Endothelial cell (in vitro differentiated cells): ENCODE measurements around the gene TMEM170A. TPM values are rescaled to one million over a fixed set of nuclear protein-coding genes. Genes with fewer than 3 reads are reported as not detected.

Source experiments
- DNase-seq: peaks from one replicate; pipeline ENCODE4 v3.0.0; 2021; ENCODE audit warnings: low spot score
- H3K27ac Mint-ChIP-seq: one replicate; pipeline ENCODE4 v1.8.0; 2021; ENCODE audit warnings: mixed read lengths, inconsistent platforms; ENCODE audit not compliant: unreplicated experiment
- H3K27me3 Mint-ChIP-seq: one replicate; pipeline ENCODE4 v1.8.0; 2021; ENCODE audit warnings: mild to moderate bottlenecking, moderate library complexity, mixed read lengths, inconsistent platforms; ENCODE audit not compliant: unreplicated experiment
- H3K36me3 Mint-ChIP-seq: one replicate; pipeline ENCODE4 v1.8.0; 2021; ENCODE audit warnings: mild to moderate bottlenecking, low read depth, mixed read lengths, inconsistent platforms; ENCODE audit not compliant: unreplicated experiment
- H3K4me1 Mint-ChIP-seq: one replicate; pipeline ENCODE4 v1.8.0; 2021; ENCODE audit warnings: mild to moderate bottlenecking, mixed read lengths, inconsistent platforms; ENCODE audit not compliant: unreplicated experiment
- H3K4me3 Mint-ChIP-seq: one replicate; pipeline ENCODE4 v1.8.0; 2021; ENCODE audit warnings: mild to moderate bottlenecking, mixed read lengths, inconsistent platforms; ENCODE audit not compliant: unreplicated experiment
- H3K9me3 Mint-ChIP-seq: one replicate; pipeline ENCODE4 v1.8.0; 2021; ENCODE audit warnings: mixed read lengths, inconsistent platforms; ENCODE audit not compliant: unreplicated experiment
- CTCF ChIP-seq: fragments of 200-600 bp; sonication (generic); IDR thresholded peaks from one replicate; pipeline ENCODE4 v1.5.0; 2021; ENCODE audit warnings: antibody characterized with exemption; ENCODE audit not compliant: unreplicated experiment
- total RNA-seq: library from RNA; stranded (reverse); fragmentation: NEBNext Ultra II Directional; extraction: Animal tissue kit (Norgen Biotek cat#: 25700); gene quantifications from one replicate; pipeline ENCODE4 v1.2.1, GENCODE V29; 2021; ENCODE audit not compliant: unreplicated experiment

TMEM170A gene
- total RNA-seq, 1 donor from 2014 or later = 38.0 TPM

GRCh38 chr16:75415169-75415905, 49.2 kb downstream of the TMEM170A start:
- TF ChIP-seq CTCF = no peak
- DNase-seq = no peak
- H3K36me3 Mint-ChIP-seq = peaks cover 4% of the 10 kb centered on the region
- no peak overlapping the region for H3K27ac Mint-ChIP-seq
- H3K4me3 Mint-ChIP-seq = no peak overlapping the region
- no peaks in the 10 kb centered on the region for H3K9me3 Mint-ChIP-seq
- peaks cover 28% of the 10 kb centered on the region for H3K4me1 Mint-ChIP-seq
- H3K27me3 Mint-ChIP-seq = no peaks in the 10 kb centered on the region

DNA sequence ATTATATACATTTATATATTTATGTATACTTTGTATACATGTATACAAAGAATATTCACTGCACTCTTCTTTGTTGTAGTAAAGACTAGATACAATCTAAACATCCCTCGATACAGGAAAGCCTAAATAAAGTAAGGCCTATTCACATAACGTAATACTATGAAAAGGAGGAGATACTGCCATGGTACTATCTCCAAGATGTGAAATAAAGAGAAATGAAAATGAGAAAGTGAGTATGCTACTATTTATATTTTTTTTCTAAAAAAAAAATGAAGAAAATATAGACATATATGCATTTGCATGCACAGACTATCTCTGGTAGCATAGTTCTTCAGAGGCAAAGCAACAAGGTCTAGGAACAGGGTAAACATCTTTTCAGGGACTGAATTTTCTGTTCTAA, 50.5 kb downstream of the TMEM170A start:
- DNase-seq = no peak
- TF ChIP-seq CTCF = no peak
- Mint-ChIP-seq H3K27ac (no peak overlapping the region), H3K9me3 (no peaks in the 10 kb centered on the region), H3K4me3 (no peak overlapping the region), H3K36me3 (peaks cover 4% of the 10 kb centered on the region), H3K4me1 (peaks cover 24% of the 10 kb centered on the region), H3K27me3 (no peaks in the 10 kb centered on the region)

DNA sequence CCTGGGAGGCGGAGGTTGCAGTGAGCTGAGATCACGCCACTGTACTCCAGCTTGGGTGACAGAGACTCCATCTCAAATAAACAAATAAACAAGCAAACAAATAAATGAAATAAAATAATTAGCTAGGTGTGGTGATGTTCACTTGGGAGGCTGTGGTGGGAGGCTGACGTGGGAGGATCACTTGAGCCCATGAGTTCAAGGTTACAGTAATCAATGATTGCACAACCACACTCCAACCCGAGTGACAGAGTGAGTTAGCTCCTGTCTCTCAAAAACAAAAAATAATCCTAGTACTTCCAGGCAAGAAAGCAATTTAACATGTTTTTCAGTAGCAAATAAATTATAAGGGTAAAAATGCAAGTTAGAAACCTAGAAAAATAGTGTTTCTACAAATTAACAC, 57.5 kb downstream of the TMEM170A start:
- no peak overlapping the region for H3K27ac Mint-ChIP-seq
- TF ChIP-seq CTCF = no peak
- H3K27me3 Mint-ChIP-seq = no peaks in the 10 kb centered on the region

GRCh38 chr16:75402821-75403475, 61.5 kb downstream of the TMEM170A start:
- Mint-ChIP-seq H3K9me3 (no peaks in the 10 kb centered on the region), H3K4me3 (no peak overlapping the region), H3K4me1 (peaks cover 6% of the 10 kb centered on the region), H3K27me3 (no peaks in the 10 kb centered on the region), H3K36me3 (peaks cover 4% of the 10 kb centered on the region), H3K27ac (no peak overlapping the region)
- peak; percentile 79 for TF ChIP-seq CTCF
- DNase-seq = no peak

More for the DNA sequence above, 57.5 kb downstream of the TMEM170A start:
- Mint-ChIP-seq H3K36me3 (no peaks in the 10 kb centered on the region), H3K9me3 (no peaks in the 10 kb centered on the region), H3K4me1 (peaks cover 10% of the 10 kb centered on the region), H3K4me3 (no peak overlapping the region)
- no peak for DNase-seq

GRCh38 chr16:75402159-75402820, 62.2 kb downstream of the TMEM170A start:
- no peaks in the 10 kb centered on the region for H3K27me3 Mint-ChIP-seq
- peaks cover 4% of the 10 kb centered on the region for H3K36me3 Mint-ChIP-seq
- H3K9me3 Mint-ChIP-seq = no peaks in the 10 kb centered on the region
- peaks cover 2% of the 10 kb centered on the region for H3K4me1 Mint-ChIP-seq
- no peak overlapping the region for H3K4me3 Mint-ChIP-seq
- no peak for DNase-seq
- no peak overlapping the region for H3K27ac Mint-ChIP-seq
- TF ChIP-seq CTCF = no peak
